Chondrocyte (in vitro differentiated cells): Measurements from ENCODE around the gene EVX2. TPM values are rescaled to one million over a fixed set of nuclear protein-coding genes. Genes with fewer than 3 reads are reported as not detected.

Experiments
- DNase-seq: peaks from one replicate; pipeline ENCODE4 v3.0.0; 2021; ENCODE audit warnings: mixed read lengths, low spot score
- H3K27ac Mint-ChIP-seq: one replicate; pipeline ENCODE4 v1.8.0; 2021; ENCODE audit warnings: mild to moderate bottlenecking, moderate library complexity, mixed read lengths; ENCODE audit not compliant: unreplicated experiment
- H3K27me3 Mint-ChIP-seq: 2 replicates; pipeline ENCODE4 v1.8.0; 2021; ENCODE audit warnings: low read depth, mixed read lengths
- H3K36me3 Mint-ChIP-seq: 2 replicates; pipeline ENCODE4 v1.8.0; 2021; ENCODE audit warnings: low read depth, mixed read lengths
- H3K4me1 Mint-ChIP-seq: 2 replicates; pipeline ENCODE4 v1.8.0; 2021; ENCODE audit warnings: low read depth, mild to moderate bottlenecking, mixed read lengths
- H3K4me3 Mint-ChIP-seq: one replicate; pipeline ENCODE4 v1.8.0; 2021; ENCODE audit warnings: mild to moderate bottlenecking, moderate library complexity, mixed read lengths; ENCODE audit not compliant: unreplicated experiment
- H3K9me3 Mint-ChIP-seq: 2 replicates; pipeline ENCODE4 v1.8.0; 2021; ENCODE audit warnings: low read depth, mixed read lengths
- total RNA-seq: library from RNA; stranded (reverse); gene quantifications from 3 replicates; pipeline ENCODE4 v1.2.1, GENCODE V29; 2021
- TF ChIP-seq, protein P1 (sequence below): fragments of 200-600 bp; sonication (generic); IDR thresholded peaks from 2 replicates; pipeline ENCODE4 v1.5.0; 2021; ENCODE audit warnings: antibody characterized with exemption, mild to moderate bottlenecking, moderate library complexity

EVX2 gene
- total RNA-seq, 1 donor from 2014 or later = not detected

DNA sequence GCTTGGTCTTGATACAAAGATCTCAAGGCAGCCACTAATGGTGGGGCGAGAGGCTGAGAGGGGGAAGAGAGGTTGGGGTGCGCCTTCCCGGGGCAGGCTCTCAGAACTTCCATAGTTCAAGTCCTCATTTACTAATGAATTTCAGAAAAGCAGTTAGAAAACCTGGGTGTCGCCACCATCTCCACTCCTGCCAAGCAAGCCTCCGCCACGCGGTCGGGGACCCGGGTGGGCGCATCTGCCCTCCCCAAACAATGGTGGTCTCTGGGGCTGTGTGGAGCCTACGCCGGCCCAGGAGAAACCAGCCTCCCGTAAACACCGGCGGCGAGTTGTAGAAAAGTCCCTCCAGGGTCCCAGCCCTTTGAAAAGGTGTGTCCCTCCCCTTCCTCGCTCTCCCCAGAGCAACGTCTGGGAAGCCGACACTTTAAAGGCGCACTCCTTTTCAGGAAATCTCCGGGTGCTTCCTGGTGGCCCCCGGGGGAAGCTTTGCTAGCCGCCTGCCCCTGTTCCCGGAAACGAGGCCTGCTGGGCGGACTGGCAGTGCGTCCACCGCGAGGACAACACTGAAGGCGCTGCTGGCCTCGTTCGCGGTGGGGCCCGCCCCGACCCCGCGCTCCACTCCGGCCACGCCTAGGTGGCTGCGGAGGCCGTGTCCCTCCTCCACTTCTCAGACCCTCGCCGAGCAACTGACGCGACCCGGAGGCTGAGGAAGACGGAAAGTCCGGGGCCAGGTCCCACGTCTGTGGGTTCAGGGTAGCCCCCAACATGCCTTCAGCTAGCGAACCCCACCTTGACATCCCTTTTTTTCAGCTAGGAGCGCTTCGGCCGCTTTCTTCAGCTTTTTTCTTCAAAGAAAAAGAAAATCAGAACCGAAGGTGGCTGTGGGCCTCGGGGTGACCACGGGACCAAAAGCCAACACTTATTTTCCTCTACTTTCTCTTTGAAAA lies 16.8 kb downstream of the EVX2 start:
- Mint-ChIP-seq H3K4me3 (no peak overlapping the region), H3K27me3 (peaks cover 65% of the 10 kb centered on the region), H3K27ac (no peak overlapping the region), H3K9me3 (no peaks in the 10 kb centered on the region), H3K4me1 (peaks cover 4% of the 10 kb centered on the region), H3K36me3 (no peaks in the 10 kb centered on the region)
- DNase-seq = no peak
- TF ChIP-seq, protein P1, sequence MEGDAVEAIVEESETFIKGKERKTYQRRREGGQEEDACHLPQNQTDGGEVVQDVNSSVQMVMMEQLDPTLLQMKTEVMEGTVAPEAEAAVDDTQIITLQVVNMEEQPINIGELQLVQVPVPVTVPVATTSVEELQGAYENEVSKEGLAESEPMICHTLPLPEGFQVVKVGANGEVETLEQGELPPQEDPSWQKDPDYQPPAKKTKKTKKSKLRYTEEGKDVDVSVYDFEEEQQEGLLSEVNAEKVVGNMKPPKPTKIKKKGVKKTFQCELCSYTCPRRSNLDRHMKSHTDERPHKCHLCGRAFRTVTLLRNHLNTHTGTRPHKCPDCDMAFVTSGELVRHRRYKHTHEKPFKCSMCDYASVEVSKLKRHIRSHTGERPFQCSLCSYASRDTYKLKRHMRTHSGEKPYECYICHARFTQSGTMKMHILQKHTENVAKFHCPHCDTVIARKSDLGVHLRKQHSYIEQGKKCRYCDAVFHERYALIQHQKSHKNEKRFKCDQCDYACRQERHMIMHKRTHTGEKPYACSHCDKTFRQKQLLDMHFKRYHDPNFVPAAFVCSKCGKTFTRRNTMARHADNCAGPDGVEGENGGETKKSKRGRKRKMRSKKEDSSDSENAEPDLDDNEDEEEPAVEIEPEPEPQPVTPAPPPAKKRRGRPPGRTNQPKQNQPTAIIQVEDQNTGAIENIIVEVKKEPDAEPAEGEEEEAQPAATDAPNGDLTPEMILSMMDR = no peak

DNA sequence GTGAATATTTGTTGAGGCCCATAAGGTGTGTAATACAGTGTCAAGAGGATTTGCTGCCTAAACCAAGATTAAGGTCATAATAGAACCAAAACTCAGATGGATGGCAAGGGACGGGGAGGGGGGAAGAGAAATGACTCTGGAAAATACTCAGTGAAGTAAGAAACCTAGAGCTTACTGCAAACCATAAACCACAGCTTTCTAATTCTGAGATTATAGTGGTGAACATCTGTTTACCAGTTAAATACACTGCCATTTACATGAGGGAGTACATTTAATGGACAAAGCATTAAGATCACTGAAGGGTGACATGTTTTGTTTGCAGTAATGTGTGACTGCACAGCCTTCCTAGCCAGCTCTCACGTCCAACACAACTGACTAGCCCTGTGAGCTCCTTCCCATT lies 19.8 kb downstream of the EVX2 start:
- no peak for DNase-seq
- TF ChIP-seq, protein P1 = no peak
- H3K27ac Mint-ChIP-seq = no peak overlapping the region
- H3K9me3 Mint-ChIP-seq = no peaks in the 10 kb centered on the region
- H3K27me3 Mint-ChIP-seq = peaks cover 47% of the 10 kb centered on the region
- no peak overlapping the region for H3K4me3 Mint-ChIP-seq
- H3K4me1 Mint-ChIP-seq = peaks cover 4% of the 10 kb centered on the region
- H3K36me3 Mint-ChIP-seq = no peaks in the 10 kb centered on the region

DNA sequence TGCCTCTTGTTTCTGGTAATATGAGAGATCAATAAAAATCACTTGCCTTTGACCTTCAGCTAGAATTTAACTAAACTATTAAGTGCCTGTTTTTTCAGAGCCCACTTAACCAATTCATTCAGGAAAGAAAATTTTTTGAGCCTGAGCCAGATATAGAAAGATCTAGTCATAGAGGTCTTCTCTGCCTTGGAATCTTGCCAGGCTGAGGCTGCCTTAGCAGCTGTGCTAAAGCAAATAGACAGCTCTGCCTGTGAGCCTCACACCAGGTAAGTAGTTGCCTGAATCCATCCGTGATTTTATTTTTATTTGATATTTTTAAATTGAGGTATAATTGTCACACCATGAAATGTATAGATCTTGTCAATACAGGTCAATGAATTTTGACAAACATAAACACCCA lies 27.4 kb downstream of the EVX2 start:
- TF ChIP-seq, protein P1 = no peak
- Mint-ChIP-seq H3K4me1 (no peaks in the 10 kb centered on the region), H3K36me3 (no peaks in the 10 kb centered on the region), H3K4me3 (no peak overlapping the region), H3K27ac (no peak overlapping the region), H3K27me3 (peaks cover 28% of the 10 kb centered on the region), H3K9me3 (no peaks in the 10 kb centered on the region)
- DNase-seq = no peak

DNA sequence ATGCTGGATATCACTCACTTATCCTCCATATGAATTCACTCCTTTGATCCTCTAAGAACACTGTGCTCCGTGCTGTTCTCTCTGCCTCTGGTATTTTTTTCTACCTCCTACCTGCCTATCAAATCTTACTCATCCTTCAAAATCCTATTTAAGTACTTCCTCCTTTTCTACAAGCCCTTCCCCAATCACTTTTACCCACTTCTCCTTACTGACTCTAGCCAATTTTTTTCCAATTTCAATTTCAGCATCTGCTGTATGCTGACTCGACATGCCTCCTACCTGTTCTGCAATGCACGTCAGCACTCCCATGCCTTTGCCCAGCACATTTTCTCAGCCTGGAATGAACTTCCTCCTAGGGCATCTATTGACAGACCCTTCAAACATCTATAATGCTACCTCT lies 44.4 kb downstream of the EVX2 start:
- H3K9me3 Mint-ChIP-seq = no peaks in the 10 kb centered on the region
- H3K27me3 Mint-ChIP-seq = peaks cover 21% of the 10 kb centered on the region
- no peak overlapping the region for H3K27ac Mint-ChIP-seq
- no peaks in the 10 kb centered on the region for H3K4me1 Mint-ChIP-seq
- TF ChIP-seq, protein P1 = no peak
- H3K36me3 Mint-ChIP-seq = no peaks in the 10 kb centered on the region
- H3K4me3 Mint-ChIP-seq = no peak overlapping the region
- DNase-seq = no peak

DNA sequence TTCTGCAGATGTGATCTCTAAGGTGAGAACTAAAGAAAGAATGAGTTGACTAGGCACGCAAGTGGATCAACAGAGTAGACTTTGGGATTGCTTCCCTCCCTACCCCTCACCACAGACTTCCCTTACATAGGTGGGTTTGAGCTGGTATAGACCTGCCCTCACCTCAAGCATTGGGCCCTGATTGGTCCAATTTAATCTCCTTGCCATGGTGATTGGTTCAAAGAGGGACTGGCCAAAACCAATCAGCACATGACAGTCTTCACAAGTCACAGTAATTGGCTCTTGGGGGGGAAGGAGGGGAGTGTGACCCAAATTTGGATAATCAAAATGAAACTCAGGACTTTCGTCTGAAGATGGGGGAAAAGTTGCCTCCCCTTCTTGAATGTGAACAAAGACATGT lies 45.1 kb downstream of the EVX2 start:
- peaks cover 24% of the 10 kb centered on the region for H3K27me3 Mint-ChIP-seq
- DNase-seq = no peak

More for the DNA sequence above, 45.1 kb downstream of the EVX2 start:
- TF ChIP-seq, protein P1 = no peak
- Mint-ChIP-seq H3K36me3 (no peaks in the 10 kb centered on the region), H3K27ac (no peak overlapping the region), H3K9me3 (no peaks in the 10 kb centered on the region), H3K4me3 (no peak overlapping the region), H3K4me1 (no peaks in the 10 kb centered on the region)
